Measurements from ENCODE around the gene TUBGCP2. TPM values are rescaled to one million over a fixed set of nuclear protein-coding genes. Genes with fewer than 3 reads are reported as not detected.
A peak's percentile ranks its signal among the peaks of the same experiment; 100 is the strongest.

The TUBGCP2 gene
- total and polyA plus RNA-seq, 2 of the 13 experiments (the other 11 are each of a cell fraction or from before 2014, with no cell fraction given): 21.3 to 34.5 TPM

- TF ChIP-seq, protein P1, sequence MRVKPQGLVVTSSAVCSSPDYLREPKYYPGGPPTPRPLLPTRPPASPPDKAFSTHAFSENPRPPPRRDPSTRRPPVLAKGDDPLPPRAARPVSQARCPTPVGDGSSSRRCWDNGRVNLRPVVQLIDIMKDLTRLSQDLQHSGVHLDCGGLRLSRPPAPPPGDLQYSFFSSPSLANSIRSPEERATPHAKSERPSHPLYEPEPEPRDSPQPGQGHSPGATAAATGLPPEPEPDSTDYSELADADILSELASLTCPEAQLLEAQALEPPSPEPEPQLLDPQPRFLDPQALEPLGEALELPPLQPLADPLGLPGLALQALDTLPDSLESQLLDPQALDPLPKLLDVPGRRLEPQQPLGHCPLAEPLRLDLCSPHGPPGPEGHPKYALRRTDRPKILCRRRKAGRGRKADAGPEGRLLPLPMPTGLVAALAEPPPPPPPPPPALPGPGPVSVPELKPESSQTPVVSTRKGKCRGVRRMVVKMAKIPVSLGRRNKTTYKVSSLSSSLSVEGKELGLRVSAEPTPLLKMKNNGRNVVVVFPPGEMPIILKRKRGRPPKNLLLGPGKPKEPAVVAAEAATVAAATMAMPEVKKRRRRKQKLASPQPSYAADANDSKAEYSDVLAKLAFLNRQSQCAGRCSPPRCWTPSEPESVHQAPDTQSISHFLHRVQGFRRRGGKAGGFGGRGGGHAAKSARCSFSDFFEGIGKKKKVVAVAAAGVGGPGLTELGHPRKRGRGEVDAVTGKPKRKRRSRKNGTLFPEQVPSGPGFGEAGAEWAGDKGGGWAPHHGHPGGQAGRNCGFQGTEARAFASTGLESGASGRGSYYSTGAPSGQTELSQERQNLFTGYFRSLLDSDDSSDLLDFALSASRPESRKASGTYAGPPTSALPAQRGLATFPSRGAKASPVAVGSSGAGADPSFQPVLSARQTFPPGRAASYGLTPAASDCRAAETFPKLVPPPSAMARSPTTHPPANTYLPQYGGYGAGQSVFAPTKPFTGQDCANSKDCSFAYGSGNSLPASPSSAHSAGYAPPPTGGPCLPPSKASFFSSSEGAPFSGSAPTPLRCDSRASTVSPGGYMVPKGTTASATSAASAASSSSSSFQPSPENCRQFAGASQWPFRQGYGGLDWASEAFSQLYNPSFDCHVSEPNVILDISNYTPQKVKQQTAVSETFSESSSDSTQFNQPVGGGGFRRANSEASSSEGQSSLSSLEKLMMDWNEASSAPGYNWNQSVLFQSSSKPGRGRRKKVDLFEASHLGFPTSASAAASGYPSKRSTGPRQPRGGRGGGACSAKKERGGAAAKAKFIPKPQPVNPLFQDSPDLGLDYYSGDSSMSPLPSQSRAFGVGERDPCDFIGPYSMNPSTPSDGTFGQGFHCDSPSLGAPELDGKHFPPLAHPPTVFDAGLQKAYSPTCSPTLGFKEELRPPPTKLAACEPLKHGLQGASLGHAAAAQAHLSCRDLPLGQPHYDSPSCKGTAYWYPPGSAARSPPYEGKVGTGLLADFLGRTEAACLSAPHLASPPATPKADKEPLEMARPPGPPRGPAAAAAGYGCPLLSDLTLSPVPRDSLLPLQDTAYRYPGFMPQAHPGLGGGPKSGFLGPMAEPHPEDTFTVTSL (CRISPR knock-in tag; IDR thresholded peaks at IDR 0.05; ENCODE audit: borderline replicate concordance): no peak
- TF ChIP-seq SCMH1 (CRISPR knock-in tag; IDR thresholded peaks at IDR 0.05; ENCODE audit: borderline replicate concordance) (no peak), ZNF687 (CRISPR knock-in tag; IDR thresholded peaks at IDR 0.05) (peak; percentile 28; the same call in 1 of the 2 replicates), ZNF296 (CRISPR knock-in tag; conservative IDR thresholded peaks at IDR 0.05) (no peak), ZBTB33 (CRISPR knock-in tag; IDR thresholded peaks at IDR 0.05) (0 out of 2 replicates have a peak, but pooled peaks have one; percentile 21), ZNF263 (CRISPR knock-in tag; IDR thresholded peaks at IDR 0.05) (peak; percentile 91), ZNF704 (CRISPR knock-in tag; IDR thresholded peaks at IDR 0.05; ENCODE audit: borderline replicate concordance) (no peak), ZNF317 (CRISPR knock-in tag; IDR thresholded peaks at IDR 0.05) (no peak), MAX (IDR thresholded peaks at IDR 0.05) (peak; percentile 47; the same call in 1 of the 2 replicates), ZNF619 (CRISPR knock-in tag; IDR thresholded peaks at IDR 0.05) (no peak), ZFX (CRISPR knock-in tag; IDR thresholded peaks at IDR 0.05; ENCODE audit: low read depth) (peak; percentile 27; the same call in 1 of the 2 replicates), NR2F6 (IDR thresholded peaks at IDR 0.05) (no peak), NR2F6 (CRISPR knock-in tag; IDR thresholded peaks at IDR 0.05) (no peak), CREB1 (IDR thresholded peaks at IDR 0.05) (no peak), CREB1 (CRISPR knock-in tag; IDR thresholded peaks at IDR 0.05) (no peak)
- TF ChIP-seq, protein P2, sequence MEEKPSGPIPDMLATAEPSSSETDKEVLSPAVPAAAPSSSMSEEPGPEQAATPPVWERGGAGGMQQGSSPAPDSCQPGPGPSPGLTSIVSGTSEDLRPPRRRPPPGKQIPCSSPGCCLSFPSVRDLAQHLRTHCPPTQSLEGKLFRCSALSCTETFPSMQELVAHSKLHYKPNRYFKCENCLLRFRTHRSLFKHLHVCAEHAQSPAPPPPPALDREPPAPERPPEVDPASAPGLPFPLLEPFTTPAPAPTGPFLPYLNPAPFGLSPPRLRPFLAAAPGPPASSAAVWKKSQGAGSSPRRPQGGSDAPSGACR (CRISPR knock-in tag; IDR thresholded peaks at IDR 0.05): no peak
These were observed 51.1 kb downstream of the TUBGCP2 start (continued) for GRCh38 chr10:133257489-133258065.
